ENCODE data around the gene FAM32A. TPM values are rescaled to one million over a fixed set of nuclear protein-coding genes. Genes with fewer than 3 reads are reported as not detected.

FAM32A gene
- total RNA-seq, 2 donors from 2014 or later, result 29.6 to 44.5 TPM

DNA sequence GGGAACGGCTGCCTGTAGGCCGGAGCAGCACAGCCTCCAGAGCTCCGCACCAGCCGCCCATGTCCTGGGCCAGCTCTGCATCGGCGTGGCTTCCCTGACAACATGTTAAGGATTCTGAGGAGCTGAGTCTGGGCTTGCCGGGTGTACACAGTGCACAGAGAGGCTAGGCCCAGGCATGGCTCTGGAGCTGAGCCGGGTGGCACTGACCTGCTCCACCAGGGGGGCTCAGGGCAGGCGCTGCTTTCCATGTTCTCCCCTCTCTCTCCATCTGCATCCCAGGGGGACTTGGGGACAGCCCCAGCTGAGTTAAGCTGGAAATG, 44.1 kb downstream of the FAM32A start:
- Histone ChIP-seq H3K4me3 (no peak overlapping the region), H3K9me3 (no peaks in the 10 kb centered on the region), H3K27ac (no peak overlapping the region), H3K36me3 (replicated peaks in 1 of 2; ENCODE audit: insufficient read depth in 1 of 2, low read depth in 2 of 2) (peaks cover 0 to 12% of the 10 kb centered on the region in 2 donors), H3K4me1 (no peaks in the 10 kb centered on the region), H3K27me3 (no peaks in the 10 kb centered on the region)
- ATAC-seq (no peak), DNase-seq (no peak)
- TF ChIP-seq POLR2A (IDR thresholded peaks at IDR 0.05) (no peak), CTCF (IDR thresholded peaks at IDR 0.05) (no peak)
- intact Hi-C loops (cut with DNase I), result no loop called here
- 94 to 100% methylated on average over 2 to 9 of the region's 9 CpGs for whole genome bisulfite sequencing, 2 donors

GRCh38 chr19:16232127-16232526, 46.9 kb downstream of the FAM32A start:
- Histone ChIP-seq H3K36me3 (replicated peaks in 1 of 2; ENCODE audit: insufficient read depth in 1 of 2, low read depth in 2 of 2) (peaks cover 0 to 14% of the 10 kb centered on the region in 2 donors), H3K4me3 (no peak overlapping the region), H3K27me3 (no peaks in the 10 kb centered on the region), H3K27ac (no peak overlapping the region), H3K9me3 (no peaks in the 10 kb centered on the region), H3K4me1 (no peaks in the 10 kb centered on the region)
- DNase-seq (no peak), ATAC-seq (no peak)
- no peak for TF ChIP-seq POLR2A (IDR thresholded peaks at IDR 0.05)
- no peak for TF ChIP-seq CTCF (IDR thresholded peaks at IDR 0.05)
- WGBS, 2 donors, result 95 to 98% methylated on average over 16 of the region's 16 CpGs
- intact Hi-C loops (cut with DNase I), result no loop called here

DNA sequence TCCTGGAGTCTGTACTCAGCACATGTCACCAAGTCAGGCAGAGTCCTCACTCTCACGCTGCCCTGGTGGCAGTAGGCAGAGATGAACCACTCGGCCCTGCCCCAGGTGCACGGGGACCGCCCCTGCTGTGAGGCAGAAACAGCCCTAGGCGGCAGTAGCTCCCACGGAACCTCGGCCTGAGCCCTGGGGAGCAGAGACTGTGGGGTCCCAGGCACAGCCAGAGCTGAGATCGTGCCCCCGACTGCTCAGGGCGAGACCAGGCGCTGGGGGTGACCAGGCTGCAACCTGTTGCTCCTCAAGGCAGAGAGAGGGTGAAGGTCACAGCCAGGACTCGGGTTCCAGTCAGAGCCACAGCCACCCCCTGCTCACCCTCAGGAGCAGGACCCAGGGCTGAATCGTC, 47.4 kb downstream of the FAM32A start:
- Histone ChIP-seq H3K27ac (no peak overlapping the region), H3K4me3 (no peak overlapping the region), H3K36me3 (replicated peaks in 1 of 2; ENCODE audit: insufficient read depth in 1 of 2, low read depth in 2 of 2) (peaks cover 0 to 14% of the 10 kb centered on the region in 2 donors), H3K27me3 (no peaks in the 10 kb centered on the region), H3K9me3 (no peaks in the 10 kb centered on the region), H3K4me1 (no peaks in the 10 kb centered on the region)
- no peak for DNase-seq
- intact Hi-C loops (cut with DNase I), result no loop called here
- no peak for TF ChIP-seq CTCF (IDR thresholded peaks at IDR 0.05)
- no peak for TF ChIP-seq POLR2A (IDR thresholded peaks at IDR 0.05)
- 73 to 90% methylated on average over 3 to 12 of the region's 13 CpGs for WGBS, 2 donors
- ATAC-seq, result no peak

- ATAC-seq, result no peak
- intact Hi-C loops (cut with DNase I), result no loop called here
Observed at GRCh38 chr19:16233081-16233776, 48.0 kb downstream of the FAM32A start.

More at GRCh38 chr19:16233081-16233776, 48.0 kb downstream of the FAM32A start:
- WGBS, 2 donors, result 81 to 95% methylated on average over 6 to 17 of the region's 19 CpGs
- TF ChIP-seq CTCF (IDR thresholded peaks at IDR 0.05), result no peak
- no peak for TF ChIP-seq POLR2A (IDR thresholded peaks at IDR 0.05)
- Histone ChIP-seq H3K27ac (no peak overlapping the region), H3K36me3 (replicated peaks in 1 of 2; ENCODE audit: insufficient read depth in 1 of 2, low read depth in 2 of 2) (peaks cover 0 to 9% of the 10 kb centered on the region in 2 donors), H3K4me1 (no peaks in the 10 kb centered on the region), H3K4me3 (no peak overlapping the region), H3K27me3 (no peaks in the 10 kb centered on the region), H3K9me3 (no peaks in the 10 kb centered on the region)
- no peak for DNase-seq

All from body of pancreas (tissue), 4 donors.